H7 (cell line): ENCODE measurements around the gene HUNK. TPM values are rescaled to one million over a fixed set of nuclear protein-coding genes. Genes with fewer than 3 reads are reported as not detected.

Experiments used
- DNase-seq: peaks from one replicate; pipeline ENCODE4 v3.0.0; 2012
- H3K27me3 ChIP-seq: 2 replicates; pipeline ENCODE4 v1.6.0; 2011; ENCODE audit warnings: mild to moderate bottlenecking, low read length; ENCODE audit not compliant: control insufficient read depth, insufficient read depth
- H3K36me3 ChIP-seq: replicated peaks from 2 replicates; pipeline ENCODE4 v1.5.1; 2011; ENCODE audit warnings: low read length; ENCODE audit not compliant: control insufficient read depth, insufficient read depth
- H3K4me3 ChIP-seq: 2 replicates; pipeline ENCODE4 v1.5.1; 2011; ENCODE audit warnings: low read depth, mild to moderate bottlenecking, control low read depth, low read length, moderate library complexity; ENCODE audit not compliant: insufficient read depth
- total RNA-seq: library from RNA; depleted of rRNA; stranded (reverse); fragments of >200 nt; shearing (Covaris generic); gene quantifications from 2 replicates; pipeline ENCODE4 v1.2.3, GENCODE V29; 2014

The HUNK gene
- total RNA-seq, 1 experiment from 2014 or later, result 3.2 TPM

DNA sequence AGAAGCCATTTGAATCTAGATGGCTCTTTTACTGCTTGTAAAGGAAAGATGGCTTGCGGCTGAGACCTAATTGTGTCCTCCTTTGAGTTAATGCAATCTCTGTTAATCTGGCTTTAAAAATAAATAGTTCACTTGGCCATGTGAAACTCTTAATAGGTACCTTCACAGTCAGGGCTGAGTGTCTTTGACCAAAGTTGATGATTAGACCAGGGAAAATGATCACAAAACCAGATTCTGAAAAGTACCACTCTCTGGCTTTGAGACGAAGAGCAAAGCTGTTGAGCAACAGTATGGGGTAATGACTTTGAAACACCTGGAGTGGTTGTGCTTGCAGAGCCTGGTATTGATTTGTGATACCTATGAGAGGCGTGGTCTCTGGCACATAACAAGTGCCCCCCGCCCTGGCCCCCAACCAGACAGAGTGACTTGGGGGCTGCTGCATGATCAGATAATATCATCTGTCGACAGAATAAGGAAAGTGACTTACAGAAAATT is 4.7 kb downstream of the HUNK start:
- DNase-seq, result no peak
- Histone ChIP-seq H3K4me3 (no peak overlapping the region), H3K36me3 (no peaks in the 10 kb centered on the region), H3K27me3 (peaks cover 6% of the 10 kb centered on the region; the same call in 1 of the 2 replicates)

DNA sequence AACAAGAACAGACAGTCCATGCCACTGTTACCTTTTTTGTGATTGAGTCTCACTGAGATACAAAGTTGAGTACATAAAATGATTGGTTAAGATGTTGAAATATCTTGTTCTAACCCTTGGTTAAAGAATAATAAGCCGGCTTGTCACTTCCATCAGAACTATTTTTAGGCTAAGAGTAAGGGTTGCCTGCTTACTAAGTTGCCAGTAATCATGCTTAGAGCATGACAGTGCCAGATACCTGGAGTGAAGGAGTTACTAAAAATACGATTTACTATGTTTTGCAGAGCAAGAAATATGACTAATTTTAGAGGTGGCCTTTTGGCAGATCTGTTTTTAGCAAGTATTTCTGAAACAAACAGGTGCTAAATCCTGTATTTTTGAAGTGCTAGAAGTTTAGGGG is 6.0 kb downstream of the HUNK start:
- H3K27me3 ChIP-seq, result peaks cover 4% of the 10 kb centered on the region; the same call in 1 of the 2 replicates

DNA sequence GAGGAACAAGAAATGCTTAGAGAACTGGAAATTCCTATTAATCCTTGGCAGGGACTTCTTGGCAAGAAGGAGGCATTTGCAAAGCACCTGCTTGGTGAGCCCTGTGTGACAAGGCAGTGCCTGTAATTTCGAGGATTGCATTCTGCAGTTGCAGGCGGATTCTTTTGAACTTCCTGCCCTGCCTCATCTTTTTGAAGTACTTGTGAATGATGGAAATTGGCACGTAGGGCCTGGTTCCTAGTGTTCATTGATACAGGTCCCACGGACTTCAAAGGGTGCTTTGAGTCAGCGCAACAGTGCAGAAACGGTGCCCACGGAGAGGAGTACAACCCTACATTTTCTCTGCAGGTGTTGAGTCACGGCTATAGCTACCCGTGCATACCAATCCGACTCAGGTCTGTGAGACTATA is 6.4 kb downstream of the HUNK start:
- Histone ChIP-seq H3K36me3 (no peaks in the 10 kb centered on the region), H3K4me3 (no peak overlapping the region), H3K27me3 (peaks cover 2% of the 10 kb centered on the region; the same call in 1 of the 2 replicates)
- DNase-seq, result no peak

More for the DNA sequence above, 6.0 kb downstream of the HUNK start:
- H3K36me3 ChIP-seq, result no peaks in the 10 kb centered on the region
- DNase-seq, result no peak
- H3K4me3 ChIP-seq, result no peak overlapping the region

DNA sequence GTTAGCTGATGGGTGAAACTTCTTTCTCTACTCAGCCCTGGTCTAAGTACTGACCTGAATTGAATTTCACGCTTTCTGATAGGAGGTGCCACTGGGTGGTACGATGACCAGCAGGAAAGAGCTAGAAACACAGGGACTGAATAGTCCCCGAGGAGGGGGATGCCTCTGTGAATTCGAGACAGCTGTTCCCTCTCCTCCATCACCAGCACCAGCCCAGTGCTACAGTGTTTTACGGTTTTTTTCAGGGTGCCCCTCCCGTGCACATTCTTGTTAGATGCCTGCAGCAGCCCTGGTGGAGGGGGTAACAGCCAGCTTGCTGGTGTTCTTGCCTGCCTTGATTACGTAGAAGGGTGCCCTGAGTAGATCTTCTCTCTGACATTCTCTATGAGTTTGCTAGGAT is 7.1 kb downstream of the HUNK start:
- Histone ChIP-seq H3K27me3 (no peaks in the 10 kb centered on the region; the same call in 1 of the 2 replicates), H3K4me3 (no peak overlapping the region), H3K36me3 (no peaks in the 10 kb centered on the region)
- DNase-seq, result no peak

DNA sequence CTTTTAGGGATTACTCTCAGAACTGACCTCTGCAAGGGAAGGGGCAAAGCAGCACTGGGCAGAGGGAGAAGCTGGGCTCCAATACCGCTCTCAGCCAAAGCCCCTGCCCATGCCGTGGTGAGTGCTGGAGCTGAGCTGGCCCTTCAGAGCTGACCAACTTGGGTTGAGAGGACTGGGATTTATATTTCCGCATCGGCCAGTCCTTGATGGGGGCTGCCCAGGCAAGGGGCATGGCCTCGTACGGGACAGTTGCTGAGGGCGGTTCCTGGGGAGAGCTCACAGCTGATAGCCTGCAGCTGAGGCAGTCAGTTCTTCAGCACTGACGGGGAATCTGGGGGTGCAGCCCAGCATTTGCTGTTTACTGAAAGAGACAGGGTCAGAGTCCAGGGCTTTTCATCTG is 8.0 kb downstream of the HUNK start:
- Histone ChIP-seq H3K27me3 (no peaks in the 10 kb centered on the region), H3K36me3 (no peaks in the 10 kb centered on the region), H3K4me3 (no peak overlapping the region)
- DNase-seq, result no peak

DNA sequence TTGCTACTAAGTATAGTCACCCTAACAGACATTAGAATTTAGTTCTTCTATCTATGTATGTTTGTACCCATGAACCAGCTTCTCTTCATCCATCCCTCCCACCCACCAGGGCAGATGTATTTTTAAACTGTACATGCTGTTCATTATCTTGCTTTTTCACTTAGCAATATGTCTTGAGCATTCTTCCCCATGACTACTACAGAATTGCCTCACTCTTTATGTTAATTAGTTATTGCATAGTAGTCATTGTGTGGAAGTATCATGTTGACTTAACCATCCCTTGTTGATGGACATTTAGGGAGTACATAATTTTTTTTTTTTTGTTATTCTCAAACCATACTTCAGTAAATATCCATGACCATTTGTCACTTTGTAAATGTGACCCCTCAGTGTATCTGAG is 9.9 kb downstream of the HUNK start:
- Histone ChIP-seq H3K4me3 (no peak overlapping the region), H3K27me3 (no peaks in the 10 kb centered on the region), H3K36me3 (no peaks in the 10 kb centered on the region)
- no peak for DNase-seq

DNA sequence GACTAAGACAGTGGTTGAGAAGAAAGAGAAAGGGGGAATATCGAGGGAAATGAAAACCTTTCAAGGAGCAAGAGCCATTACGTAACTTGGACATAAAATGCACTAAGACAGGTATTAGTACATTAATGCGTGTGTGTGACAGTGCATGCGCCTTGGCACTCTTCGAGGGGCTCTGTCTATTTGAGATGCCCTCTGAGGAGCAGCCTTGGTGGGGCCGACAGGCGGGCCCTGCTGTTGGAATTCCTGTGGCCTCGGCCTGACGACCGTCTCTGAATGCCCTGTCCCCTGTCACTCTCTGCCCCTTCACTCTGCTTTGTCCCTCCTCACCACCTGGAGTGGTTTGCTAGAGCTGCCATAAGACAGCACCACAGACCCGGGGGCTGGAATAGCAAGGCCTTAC is 12.3 kb downstream of the HUNK start:
- Histone ChIP-seq H3K4me3 (no peak overlapping the region), H3K27me3 (no peaks in the 10 kb centered on the region), H3K36me3 (no peaks in the 10 kb centered on the region)
- DNase-seq, result no peak

DNA sequence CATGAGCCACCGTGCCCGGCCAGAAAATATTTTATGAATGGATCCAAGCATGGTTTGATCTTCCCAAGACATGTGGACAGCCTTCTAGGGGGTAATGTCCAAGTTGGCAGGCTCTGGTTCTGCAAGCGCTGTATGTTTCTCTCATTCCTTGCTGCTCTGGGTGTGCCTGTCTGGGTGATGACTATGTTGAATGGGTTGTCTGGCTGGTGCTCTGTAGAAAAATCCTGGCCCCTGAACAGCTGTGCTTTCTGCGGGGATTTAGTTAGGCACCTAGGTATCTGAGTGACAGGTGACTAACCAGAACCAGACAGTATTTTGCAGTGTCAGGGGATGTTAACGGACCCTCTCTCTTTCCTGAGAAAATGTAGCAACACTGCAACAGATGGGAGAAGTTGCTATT is 14.1 kb downstream of the HUNK start:
- Histone ChIP-seq H3K4me3 (no peak overlapping the region), H3K36me3 (no peaks in the 10 kb centered on the region), H3K27me3 (no peaks in the 10 kb centered on the region)
- DNase-seq, result no peak

DNA sequence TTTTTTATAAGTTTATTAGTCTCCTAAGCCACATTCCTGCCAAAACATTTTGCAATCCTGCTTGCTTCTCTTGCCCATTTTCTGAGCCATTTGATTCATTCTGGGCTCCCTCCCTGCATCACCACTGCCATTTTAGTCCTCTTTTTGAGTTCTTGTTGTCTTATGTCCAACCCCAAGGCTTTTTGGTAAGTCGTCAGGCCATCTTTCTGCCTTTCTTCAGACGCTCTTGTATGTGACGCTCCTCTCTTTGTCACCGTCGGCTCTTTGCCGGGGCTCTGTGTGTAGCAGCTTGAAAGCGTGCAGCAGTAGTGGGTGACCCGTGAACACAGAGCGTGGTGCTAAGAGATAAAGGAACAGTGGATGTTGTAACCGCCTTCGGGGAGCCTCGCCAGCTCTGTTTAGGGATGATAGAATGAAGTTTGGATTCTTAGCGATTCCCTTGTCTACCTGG is 14.6 kb downstream of the HUNK start:
- H3K27me3 ChIP-seq, result no peaks in the 10 kb centered on the region
- H3K36me3 ChIP-seq, result no peaks in the 10 kb centered on the region
- no peak overlapping the region for H3K4me3 ChIP-seq
- DNase-seq, result no peak

DNA sequence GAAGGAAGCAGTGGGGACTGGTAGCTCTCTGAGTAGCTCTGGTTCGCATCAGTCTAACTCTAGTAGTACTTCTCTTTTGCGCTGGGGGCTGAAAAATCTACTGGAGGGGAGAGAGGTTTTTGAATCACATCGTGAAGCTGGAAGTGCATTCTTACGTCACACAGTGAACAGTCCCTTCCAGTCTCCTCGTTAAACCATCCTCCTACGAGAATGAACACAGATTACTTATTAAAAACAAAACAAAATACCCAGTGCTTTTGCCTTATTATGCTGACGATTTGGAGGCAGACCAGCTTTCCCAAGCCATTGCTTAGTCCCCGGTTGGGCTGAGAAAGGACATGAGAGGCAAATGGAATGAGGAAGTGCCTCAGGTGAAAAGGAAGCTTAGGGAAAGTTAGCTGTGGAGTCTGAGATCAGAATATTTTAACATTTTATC is 16.1 kb downstream of the HUNK start:
- H3K36me3 ChIP-seq, result no peaks in the 10 kb centered on the region
- DNase-seq, result no peak
- no peak overlapping the region for H3K4me3 ChIP-seq
- no peaks in the 10 kb centered on the region for H3K27me3 ChIP-seq

DNA sequence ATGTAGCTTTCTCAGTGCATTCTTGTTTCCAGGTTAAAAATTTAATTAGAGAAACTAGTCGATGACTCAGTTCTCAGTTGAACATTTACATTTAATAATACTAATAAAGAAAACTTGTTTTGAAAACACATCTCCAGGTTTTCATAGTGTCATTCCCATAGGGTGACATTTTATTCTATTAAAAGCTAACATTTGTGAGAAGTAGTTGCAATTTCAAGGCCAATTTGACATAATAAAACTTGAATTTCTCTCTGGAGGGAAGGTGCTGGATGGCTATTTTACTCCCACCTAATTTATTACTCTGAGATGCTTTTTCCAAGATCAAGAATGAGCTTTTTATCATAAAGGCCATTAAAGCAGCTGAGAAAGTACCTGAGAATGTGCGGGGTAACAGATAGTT is 16.6 kb downstream of the HUNK start:
- H3K4me3 ChIP-seq, result no peak overlapping the region

DNA sequence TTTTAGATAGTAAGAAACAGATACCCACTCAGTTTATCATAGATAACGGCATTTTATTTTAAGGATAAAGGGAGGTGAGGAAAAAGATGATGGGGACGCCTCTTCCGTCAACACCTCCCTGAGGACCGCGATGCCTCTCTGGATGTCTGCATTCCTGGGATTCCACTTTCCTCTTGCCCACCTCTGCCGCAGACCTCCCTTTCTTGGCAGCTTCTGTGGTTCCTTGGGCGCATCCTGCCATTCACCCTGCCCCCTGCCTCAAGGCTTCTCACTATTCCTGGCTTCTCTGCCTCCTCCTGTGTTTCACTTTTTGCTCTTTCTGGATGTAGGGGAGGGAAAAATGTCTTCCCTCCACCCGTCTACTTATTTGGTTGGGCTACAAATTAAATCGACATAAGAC is 19.9 kb downstream of the HUNK start:
- H3K27me3 ChIP-seq, result no peaks in the 10 kb centered on the region
- H3K36me3 ChIP-seq, result no peaks in the 10 kb centered on the region
- no peak for DNase-seq
- H3K4me3 ChIP-seq, result no peak overlapping the region

More for the DNA sequence above, 16.6 kb downstream of the HUNK start:
- Histone ChIP-seq H3K36me3 (no peaks in the 10 kb centered on the region), H3K27me3 (no peaks in the 10 kb centered on the region)
- DNase-seq, result no peak

DNA sequence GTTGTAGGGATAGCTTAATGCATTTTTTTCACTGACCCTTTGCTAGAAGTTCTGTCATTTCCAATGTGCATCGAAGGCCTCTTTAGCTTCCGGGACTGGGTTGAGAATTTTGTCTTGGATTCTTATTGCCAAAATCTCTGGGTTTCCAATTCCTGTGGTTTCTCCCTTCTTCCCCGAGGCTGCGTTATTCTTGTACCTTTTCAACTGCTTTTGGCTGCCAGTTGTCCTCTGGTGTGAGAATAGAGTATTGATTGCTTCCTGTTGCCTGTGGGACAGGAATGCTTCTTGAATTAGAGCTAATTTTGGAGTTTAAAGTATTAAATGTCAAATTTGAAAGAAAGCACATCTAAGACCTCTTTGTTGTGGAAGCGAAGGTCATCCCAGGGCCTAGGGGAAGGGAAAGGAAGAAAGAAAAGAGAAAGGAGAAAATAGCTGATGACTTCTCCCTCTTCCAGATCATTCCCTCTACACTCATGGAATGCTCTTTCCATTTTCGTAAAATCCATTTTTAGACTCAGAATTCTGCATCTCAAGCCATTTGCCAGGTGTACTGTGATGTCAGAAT is 21.1 kb downstream of the HUNK start:
- Histone ChIP-seq H3K36me3 (no peaks in the 10 kb centered on the region), H3K27me3 (no peaks in the 10 kb centered on the region), H3K4me3 (no peak overlapping the region)
- DNase-seq, result no peak

DNA sequence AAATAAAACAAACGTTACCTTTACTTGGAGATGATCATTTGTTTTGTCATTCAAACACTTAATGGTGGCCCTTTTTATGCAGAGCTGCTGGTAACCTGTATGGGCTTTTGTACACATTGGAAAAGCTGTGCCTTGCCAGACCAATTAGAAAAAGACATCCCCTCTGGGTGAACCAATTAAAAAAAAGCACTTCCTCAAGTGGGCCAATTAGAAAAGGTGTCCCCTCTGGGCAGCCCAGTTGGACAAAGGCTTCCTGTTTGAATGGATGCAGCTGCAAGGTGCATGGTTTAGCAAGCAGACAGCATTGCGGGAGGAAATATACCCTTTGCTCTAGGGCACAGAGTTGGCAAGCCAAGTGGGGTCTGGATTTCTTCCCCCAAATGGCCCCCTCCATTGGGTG is 21.6 kb downstream of the HUNK start:
- H3K36me3 ChIP-seq, result no peaks in the 10 kb centered on the region
- no peaks in the 10 kb centered on the region for H3K27me3 ChIP-seq
- H3K4me3 ChIP-seq, result no peak overlapping the region
- DNase-seq, result no peak

DNA sequence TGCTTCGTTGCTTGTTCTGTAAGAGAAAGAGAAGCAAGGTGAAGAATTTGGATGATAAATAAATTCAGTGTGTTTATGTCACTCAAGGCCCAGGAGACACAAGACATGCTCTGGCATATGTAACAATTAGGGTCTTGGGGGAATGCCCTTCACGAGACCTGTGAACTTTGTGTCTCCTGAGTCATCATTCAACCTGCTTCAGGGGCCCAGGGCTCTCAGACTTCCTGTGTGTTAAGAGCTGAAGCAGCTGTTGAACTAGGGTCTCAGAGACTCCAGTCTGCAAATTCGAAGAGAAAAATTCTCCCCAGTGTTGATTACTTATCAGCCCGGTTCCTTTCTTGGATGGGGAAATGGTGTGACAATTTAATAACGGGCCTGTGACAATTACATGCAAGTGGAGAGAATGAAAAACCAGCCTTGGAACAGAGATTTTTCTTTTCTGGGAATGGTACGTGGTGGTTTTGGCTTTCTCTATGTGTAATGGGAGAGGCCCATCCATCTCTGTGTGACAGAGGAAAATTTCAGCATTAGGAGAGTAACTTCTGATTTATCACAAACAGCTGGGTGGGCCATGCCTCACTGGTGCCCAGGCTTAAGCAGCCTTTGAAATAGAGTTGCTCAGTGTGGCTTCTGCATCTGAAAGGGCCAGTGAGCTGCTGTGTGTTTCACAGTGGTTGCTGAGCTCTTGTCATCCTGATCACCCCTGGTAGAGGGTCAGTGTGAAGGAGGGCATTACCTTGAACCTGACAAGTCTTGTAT is 22.4 kb downstream of the HUNK start:
- no peak for DNase-seq
- Histone ChIP-seq H3K27me3 (no peaks in the 10 kb centered on the region), H3K4me3 (no peak overlapping the region), H3K36me3 (no peaks in the 10 kb centered on the region)
